Measurements from ENCODE around the gene WDR37. TPM values are rescaled to one million over a fixed set of nuclear protein-coding genes. Genes with fewer than 3 reads are reported as not detected.

The WDR37 gene
- polyA plus RNA-seq, 1 experiment, result 16.0 TPM

GRCh38 chr10:1169981-1170866, 114.0 kb downstream of the WDR37 start:
- H3K9me3 ChIP-seq (ENCODE audit: control insufficient read depth, insufficient read depth, low read length), result peaks cover 6% of the 10 kb centered on the region; the same call in 1 of the 2 replicates
- TF ChIP-seq CTCF (IDR thresholded peaks at IDR 0.05; ENCODE audit: low read depth, low read length), result no peak
- POLR2A ChIA-PET, result no interaction called here
- H3K27ac ChIP-seq (ENCODE audit: low read depth, low read length), result no peak overlapping the region
- H3K27me3 ChIP-seq (ENCODE audit: control insufficient read depth, insufficient read depth, low read length), result no peaks in the 10 kb centered on the region
- CTCF ChIA-PET, result no interaction called here
- H3K4me3 ChIP-seq (ENCODE audit: low read depth, low read length), result no peak overlapping the region
- DNase-seq (ENCODE audit: low read depth, low spot score), result no peak

- Histone ChIP-seq H3K27me3 (ENCODE audit: control insufficient read depth, insufficient read depth, low read length) (no peaks in the 10 kb centered on the region), H3K27ac (ENCODE audit: low read depth, low read length) (no peak overlapping the region), H3K9me3 (ENCODE audit: control insufficient read depth, insufficient read depth, low read length) (peaks cover 6% of the 10 kb centered on the region; the same call in 1 of the 2 replicates), H3K4me3 (ENCODE audit: low read depth, low read length) (no peak overlapping the region)
- no peak for DNase-seq (ENCODE audit: low read depth, low spot score)
- ChIA-PET CTCF (no interaction called here), POLR2A (no interaction called here)
- no peak for TF ChIP-seq CTCF (IDR thresholded peaks at IDR 0.05; ENCODE audit: low read depth, low read length)
These were observed 114.6 kb downstream of the WDR37 start for GRCh38 chr10:1170867-1171180.

- H3K9me3 ChIP-seq (ENCODE audit: control insufficient read depth, insufficient read depth, low read length), result peaks cover 6% of the 10 kb centered on the region; the same call in 1 of the 2 replicates
- no peak for TF ChIP-seq CTCF (IDR thresholded peaks at IDR 0.05; ENCODE audit: low read depth, low read length)
- H3K27ac ChIP-seq (ENCODE audit: low read depth, low read length), result no peak overlapping the region
- DNase-seq (ENCODE audit: low read depth, low spot score), result no peak
- ChIA-PET CTCF (no interaction called here), POLR2A (no interaction called here)
- H3K4me3 ChIP-seq (ENCODE audit: low read depth, low read length), result no peak overlapping the region
- H3K27me3 ChIP-seq (ENCODE audit: control insufficient read depth, insufficient read depth, low read length), result no peaks in the 10 kb centered on the region
These were observed 115.0 kb downstream of the WDR37 start for GRCh38 chr10:1171182-1171581.

GRCh38 chr10:1171586-1171985, 115.4 kb downstream of the WDR37 start:
- no peak overlapping the region for H3K27ac ChIP-seq (ENCODE audit: low read depth, low read length)
- CTCF ChIA-PET, result no interaction called here
- POLR2A ChIA-PET, result no interaction called here
- H3K9me3 ChIP-seq (ENCODE audit: control insufficient read depth, insufficient read depth, low read length), result peaks cover 6% of the 10 kb centered on the region; the same call in 1 of the 2 replicates
- H3K4me3 ChIP-seq (ENCODE audit: low read depth, low read length), result no peak overlapping the region
- no peaks in the 10 kb centered on the region for H3K27me3 ChIP-seq (ENCODE audit: control insufficient read depth, insufficient read depth, low read length)
- no peak for DNase-seq (ENCODE audit: low read depth, low spot score)
- TF ChIP-seq CTCF (IDR thresholded peaks at IDR 0.05; ENCODE audit: low read depth, low read length), result no peak

- no peak for DNase-seq (ENCODE audit: low read depth, low spot score)
- Histone ChIP-seq H3K27me3 (ENCODE audit: control insufficient read depth, insufficient read depth, low read length) (no peaks in the 10 kb centered on the region), H3K27ac (ENCODE audit: low read depth, low read length) (no peak overlapping the region), H3K4me3 (ENCODE audit: low read depth, low read length) (no peak overlapping the region), H3K9me3 (ENCODE audit: control insufficient read depth, insufficient read depth, low read length) (peaks cover 3% of the 10 kb centered on the region; the same call in 1 of the 2 replicates)
- ChIA-PET CTCF (no interaction called here), POLR2A (no interaction called here)
- TF ChIP-seq CTCF (IDR thresholded peaks at IDR 0.05; ENCODE audit: low read depth, low read length), result no peak
These were observed 116.2 kb downstream of the WDR37 start for GRCh38 chr10:1172256-1172984.
